K562 (cell line): ENCODE measurements around the gene PIK3R1. TPM values are rescaled to one million over a fixed set of nuclear protein-coding genes. Genes with fewer than 3 reads are reported as not detected.

Experiments used
- DIDO1 ChIP-seq: fragments of 450-650 bp; IDR thresholded peaks from 2 replicates; pipeline ENCODE4 v1.6.1; 2016; ENCODE audit warnings: low read depth, missing biosample characterization, missing genetic modification characterization
- FOXM1 ChIP-seq, 2 experiments: fragments of 450-650 bp in 1 of 2; sonication (generic) in 1 of 2; formaldehyde crosslinking in 1 of 2; IDR thresholded peaks; 2 replicates each; pipeline versions ENCODE4 v1.6.1 to v1.9.0; 2017 to 2022; ENCODE audit warnings: low read depth in 2 of 2, mild to moderate bottlenecking in 2 of 2, missing genetic modification reagents in 1 of 2, moderate library complexity in 1 of 2
- GABPB1 ChIP-seq: sonication (generic); formaldehyde crosslinking; IDR thresholded peaks from 2 replicates; pipeline ENCODE4 v1.8.0; 2022; ENCODE audit warnings: mild to moderate bottlenecking, missing genetic modification reagents
- HDAC3 ChIP-seq: fragments of 450-650 bp; IDR thresholded peaks from 2 replicates; pipeline ENCODE4 v1.6.1; 2018; ENCODE audit warnings: borderline replicate concordance, mild to moderate bottlenecking, moderate library complexity; ENCODE audit not compliant: partially characterized antibody
- LEF1 ChIP-seq: fragments of 450-650 bp; IDR thresholded peaks from 2 replicates; pipeline ENCODE4 v1.6.1; 2016; ENCODE audit warnings: mild to moderate bottlenecking
- PBX2 ChIP-seq, 2 experiments: IDR thresholded peaks in 1 of 2; conservative IDR thresholded peaks in 1 of 2; 2 replicates each; pipeline ENCODE4 v1.6.1; 2016; ENCODE audit warnings: low read depth in 2 of 2, mild to moderate bottlenecking in 1 of 2, missing compliant biosample characterization in 1 of 2, missing genetic modification characterization in 1 of 2, moderate library complexity in 1 of 2
- PML ChIP-seq: IDR thresholded peaks from 2 replicates; pipeline ENCODE4 v1.6.1; 2012; ENCODE audit warnings: low read length, inconsistent platforms
- RUNX1 ChIP-seq: sonication (generic); IDR thresholded peaks from 2 replicates; pipeline ENCODE4 v1.6.1; 2016; ENCODE audit warnings: antibody characterized with exemption, low read depth
- TEAD2 ChIP-seq: fragments of 450-650 bp; IDR thresholded peaks from 2 replicates; pipeline ENCODE4 v1.6.1; 2016; ENCODE audit warnings: missing genetic modification characterization, control low read depth, missing compliant biosample characterization
- USF2 ChIP-seq: sonication (generic); formaldehyde crosslinking; IDR thresholded peaks from 2 replicates; pipeline ENCODE4 v1.5.0; 2020; ENCODE audit warnings: missing genetic modification reagents
- ZBTB1 ChIP-seq: sonication (generic); formaldehyde crosslinking; IDR thresholded peaks from 2 replicates; pipeline ENCODE4 v1.8.1; 2023; ENCODE audit warnings: missing genetic modification reagents, low read depth, mild to moderate bottlenecking, borderline replicate concordance
- ZC3H8 ChIP-seq: fragments of 450-650 bp; IDR thresholded peaks from 2 replicates; pipeline ENCODE4 v1.6.1; 2017
- ZNF407 ChIP-seq: fragments of 450-650 bp; IDR thresholded peaks from 2 replicates; pipeline ENCODE4 v1.6.1; 2016; ENCODE audit warnings: low read depth
- polyA plus RNA-seq, 8 experiments: library from polyadenylated mRNA; depleted of rRNA in 4 of 8; stranded (reverse) in 5 of 8; unstranded in 3 of 8; fragments of >200 nt; fragmentation: Nextera tagmentation in 2 of 8; fragmentation: Illumina TruSeq in 1 of 8; extraction: Ambion mirVana in 2 of 8; extraction: Trizol in 1 of 8; gene quantifications; 2 replicates each; pipeline versions ENCODE4 v1.2.1 to v1.2.3, GENCODE V29; 2011 to 2014; ENCODE audit warnings: inconsistent platforms in 1 of 8, missing spikeins in 1 of 8
- total RNA-seq, 7 experiments: library from RNA; depleted of rRNA in 6 of 7; stranded (reverse); fragments of >200 nt in 6 of 7; fragmentation: Illumina TruSeq in 2 of 7; extraction: Trizol in 2 of 7; gene quantifications; 2 replicates each; pipeline versions ENCODE4 v1.2.1 to v1.2.3, GENCODE V29; 2011 to 2021; ENCODE audit warnings: low replicate concordance in 1 of 7
- TF ChIP-seq, protein P1 (sequence below), 2 experiments: fragments of 450-650 bp in 1 of 2; sonication (generic) in 1 of 2; formaldehyde crosslinking in 1 of 2; IDR thresholded peaks in 1 of 2; conservative IDR thresholded peaks in 1 of 2; 2 replicates each; pipeline versions ENCODE4 v1.6.1 to v1.8.1; 2016 to 2023; ENCODE audit warnings: mild to moderate bottlenecking in 2 of 2, moderate library complexity in 2 of 2, inconsistent platforms in 1 of 2, missing genetic modification reagents in 1 of 2

Gene PIK3R1
- total and polyA plus RNA-seq, 9 of the 15 experiments (the other 6 are each of a cell fraction or from before 2014, with no cell fraction given): 1.1 to 9.7 (median 4.8) TPM

- TF ChIP-seq, protein P1, sequence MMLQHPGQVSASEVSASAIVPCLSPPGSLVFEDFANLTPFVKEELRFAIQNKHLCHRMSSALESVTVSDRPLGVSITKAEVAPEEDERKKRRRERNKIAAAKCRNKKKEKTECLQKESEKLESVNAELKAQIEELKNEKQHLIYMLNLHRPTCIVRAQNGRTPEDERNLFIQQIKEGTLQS (IDR thresholded peaks at IDR 0.05): no peak
- TF ChIP-seq, protein P1 (CRISPR knock-in tag; conservative IDR thresholded peaks at IDR 0.05): no peak
- peak; percentile 68; the same call in 1 of the 2 replicates for TF ChIP-seq PML
- no peak for TF ChIP-seq RUNX1
- TF ChIP-seq ZC3H8: no peak
- TF ChIP-seq LEF1: peak; percentile 44; the same call in 1 of the 2 replicates
- TF ChIP-seq GABPB1: no peak
- no peak for TF ChIP-seq DIDO1 (tag)
- no peak for TF ChIP-seq ZNF407
- no peak for TF ChIP-seq USF2
- TF ChIP-seq TEAD2 (tag): no peak
- TF ChIP-seq ZBTB1 (CRISPR knock-in tag): no peak
- TF ChIP-seq HDAC3: peak; percentile 46
- TF ChIP-seq PBX2 (CRISPR knock-in tag; IDR thresholded peaks at IDR 0.05; ENCODE audit: low read depth): no peak
- TF ChIP-seq PBX2 (tag; conservative IDR thresholded peaks at IDR 0.05; ENCODE audit: low read depth): 0 out of 2 replicates have a peak, but pooled peaks have one; percentile 30
- peak; percentile 70 for TF ChIP-seq FOXM1 (IDR thresholded peaks at IDR 0.05; ENCODE audit: low read depth)
- TF ChIP-seq FOXM1 (CRISPR knock-in tag; IDR thresholded peaks at IDR 0.05; ENCODE audit: low read depth): no peak
Measured at GRCh38 chr5:68303754-68304420, 88.3 kb downstream of the PIK3R1 start (continued).
